Neural cell (in vitro differentiated cells): ENCODE measurements around the gene ADK. TPM values are rescaled to one million over a fixed set of nuclear protein-coding genes. Genes with fewer than 3 reads are reported as not detected.

Source experiments
- H2AFZ ChIP-seq: fragments of 200-600, 300-800 bp; sonication (generic), shearing (Covaris generic); 2 replicates; pipeline ENCODE4 v1.6.0; 2014; ENCODE audit warnings: low read depth, mild to moderate bottlenecking, antibody characterized with exemption, low read length, moderate library complexity
- H3F3A ChIP-seq: fragments of 200-600 bp; shearing (Covaris generic); 2 replicates; pipeline ENCODE4 v1.6.1; 2016; ENCODE audit warnings: mild to moderate bottlenecking, moderate library complexity, mixed read lengths, antibody characterized with exemption, low read length; ENCODE audit not compliant: insufficient read depth, poor library complexity, severe bottlenecking
- H3K27ac ChIP-seq: fragments of 200-600, 300-800 bp; sonication (generic), shearing (Covaris generic); 2 replicates; pipeline ENCODE4 v1.5.1; 2014; ENCODE audit warnings: mild to moderate bottlenecking, low read length, moderate library complexity
- H3K27me3 ChIP-seq: fragments of 300-800, 200-600 bp; sonication (generic), shearing (Covaris generic); 2 replicates; pipeline ENCODE4 v1.6.0; 2014; ENCODE audit warnings: mild to moderate bottlenecking, low read depth, low read length, moderate library complexity; ENCODE audit not compliant: insufficient read depth
- H3K36me3 ChIP-seq: fragments of 300-800, 200-600 bp; sonication (generic), shearing (Covaris generic); 2 replicates; pipeline ENCODE4 v1.5.1; 2014; ENCODE audit warnings: mild to moderate bottlenecking, antibody characterized with exemption, low read length, moderate library complexity; ENCODE audit not compliant: insufficient read depth
- H3K4me2 ChIP-seq: fragments of 300-800, 200-600 bp; sonication (generic), shearing (Covaris generic); 2 replicates; pipeline ENCODE4 v1.6.0; 2014; ENCODE audit warnings: mild to moderate bottlenecking, low read length
- H3K4me3 ChIP-seq: fragments of 300-800, 200-600 bp; sonication (generic), shearing (Covaris generic); 2 replicates; pipeline ENCODE4 v1.5.1; 2014; ENCODE audit warnings: mild to moderate bottlenecking, low read length, moderate library complexity
- H3K79me2 ChIP-seq: fragments of 200-600 bp; shearing (Covaris generic); replicated peaks from 2 replicates; pipeline ENCODE4 v1.6.0; 2014; ENCODE audit warnings: mild to moderate bottlenecking, low read length, moderate library complexity; ENCODE audit not compliant: insufficient read depth
- H3K9ac ChIP-seq: fragments of 300-800, 200-600 bp; sonication (generic), shearing (Covaris generic); 2 replicates; pipeline ENCODE4 v1.6.1; 2016; ENCODE audit warnings: mild to moderate bottlenecking, low read length, mixed read lengths
- H3K9me2 ChIP-seq: fragments of 200-600 bp; shearing (Covaris generic); 2 replicates; pipeline ENCODE4 v1.6.1; 2016; ENCODE audit warnings: mild to moderate bottlenecking, low read length, mixed read lengths; ENCODE audit not compliant: insufficient read depth
- H3K9me3 ChIP-seq: fragments of 200-600, 300-800 bp; sonication (generic), shearing (Covaris generic); 2 replicates; pipeline ENCODE4 v1.6.1; 2016; ENCODE audit warnings: mild to moderate bottlenecking, mixed run types, low read length, moderate library complexity, mixed read lengths
- H4K20me1 ChIP-seq: fragments of 200-600 bp; shearing (Covaris generic); 2 replicates; pipeline ENCODE4 v1.6.1; 2016; ENCODE audit warnings: mild to moderate bottlenecking, mixed run types; ENCODE audit not compliant: insufficient read depth
- EP300 ChIP-seq: fragments of 450-650 bp; conservative IDR thresholded peaks from 2 replicates; pipeline ENCODE4 v1.6.1; 2014; ENCODE audit warnings: antibody characterized with exemption, mild to moderate bottlenecking, moderate library complexity; ENCODE audit not compliant: poor library complexity, severe bottlenecking
- EZH2 ChIP-seq: fragments of 200-600, 300-800 bp; shearing (Covaris generic), sonication (generic); IDR thresholded peaks from 2 replicates; pipeline ENCODE4 v1.6.1; 2014; ENCODE audit warnings: antibody characterized with exemption, low read length, borderline replicate concordance, mild to moderate bottlenecking; ENCODE audit not compliant: insufficient read depth, poor library complexity, severe bottlenecking
- MXI1 ChIP-seq: fragments of 450-650 bp; conservative IDR thresholded peaks from 2 replicates; pipeline ENCODE4 v1.6.1; 2014; ENCODE audit warnings: antibody characterized with exemption, mild to moderate bottlenecking; ENCODE audit not compliant: poor library complexity, severe bottlenecking
- POLR2AphosphoS5 ChIP-seq: IDR thresholded peaks from 2 replicates; pipeline ENCODE4 v1.6.1; 2012
- RAD21 ChIP-seq: fragments of 450-650 bp; conservative IDR thresholded peaks from 2 replicates; pipeline ENCODE4 v1.6.1; 2014; ENCODE audit warnings: antibody characterized with exemption, mild to moderate bottlenecking, moderate library complexity
- SMC3 ChIP-seq: fragments of 450-650 bp; conservative IDR thresholded peaks from 2 replicates; pipeline ENCODE4 v1.6.1; 2014; ENCODE audit warnings: antibody characterized with exemption, mild to moderate bottlenecking, moderate library complexity; ENCODE audit not compliant: poor library complexity
- TAF1 ChIP-seq: IDR thresholded peaks from 2 replicates; pipeline ENCODE4 v1.6.1; 2012; ENCODE audit warnings: low read depth
- polyA plus RNA-seq: library from polyadenylated mRNA; depleted of rRNA; stranded (reverse); fragments of >200 nt; gene quantifications from 2 replicates; pipeline ENCODE4 v1.2.3, GENCODE V29; 2014
- TF ChIP-seq, protein P1 (sequence below): fragments of 450-650 bp; IDR thresholded peaks from 2 replicates; pipeline ENCODE4 v1.5.1; 2014; ENCODE audit warnings: antibody characterized with exemption, mild to moderate bottlenecking, moderate library complexity; ENCODE audit not compliant: poor library complexity, severe bottlenecking
- TF ChIP-seq, protein P2 (sequence below): IDR thresholded peaks from 2 replicates; pipeline ENCODE4 v1.6.1; 2012; ENCODE audit warnings: borderline replicate concordance

Gene ADK
- polyA plus RNA-seq, 1 donor from 2014 or later = 19.5 TPM

DNA sequence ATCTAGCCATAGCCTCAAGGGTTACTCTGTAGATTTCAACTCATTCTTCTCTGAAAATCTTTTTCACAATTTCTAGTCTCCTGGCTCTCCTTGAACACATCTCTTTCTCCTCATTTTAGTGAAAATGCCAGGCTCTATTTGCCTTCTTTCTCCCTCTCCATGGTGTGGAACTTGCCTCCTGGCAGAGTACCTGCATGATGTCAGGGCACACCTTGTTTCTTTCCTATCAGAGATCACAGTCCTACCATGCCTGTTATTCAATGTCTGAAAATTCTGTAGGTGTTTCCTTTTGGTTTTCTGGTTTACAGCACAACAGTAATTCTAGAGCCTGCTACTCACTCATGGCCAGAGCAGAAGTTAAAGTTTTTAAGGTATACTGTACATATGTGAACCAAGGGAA is 237.8 kb downstream of the ADK start:
- Histone ChIP-seq H4K20me1 (no peaks in the 10 kb centered on the region), H3K27ac (no peak overlapping the region), H3K4me3 (no peak overlapping the region), H3K36me3 (no peaks in the 10 kb centered on the region), H3K79me2 (no peaks in the 10 kb centered on the region), H2AFZ (no peak overlapping the region), H3K4me2 (no peak overlapping the region), H3K9me2 (no peaks in the 10 kb centered on the region), H3F3A (no peaks in the 10 kb centered on the region), H3K9me3 (no peaks in the 10 kb centered on the region), H3K9ac (no peak overlapping the region), H3K27me3 (no peaks in the 10 kb centered on the region)
- TF ChIP-seq, protein P1, sequence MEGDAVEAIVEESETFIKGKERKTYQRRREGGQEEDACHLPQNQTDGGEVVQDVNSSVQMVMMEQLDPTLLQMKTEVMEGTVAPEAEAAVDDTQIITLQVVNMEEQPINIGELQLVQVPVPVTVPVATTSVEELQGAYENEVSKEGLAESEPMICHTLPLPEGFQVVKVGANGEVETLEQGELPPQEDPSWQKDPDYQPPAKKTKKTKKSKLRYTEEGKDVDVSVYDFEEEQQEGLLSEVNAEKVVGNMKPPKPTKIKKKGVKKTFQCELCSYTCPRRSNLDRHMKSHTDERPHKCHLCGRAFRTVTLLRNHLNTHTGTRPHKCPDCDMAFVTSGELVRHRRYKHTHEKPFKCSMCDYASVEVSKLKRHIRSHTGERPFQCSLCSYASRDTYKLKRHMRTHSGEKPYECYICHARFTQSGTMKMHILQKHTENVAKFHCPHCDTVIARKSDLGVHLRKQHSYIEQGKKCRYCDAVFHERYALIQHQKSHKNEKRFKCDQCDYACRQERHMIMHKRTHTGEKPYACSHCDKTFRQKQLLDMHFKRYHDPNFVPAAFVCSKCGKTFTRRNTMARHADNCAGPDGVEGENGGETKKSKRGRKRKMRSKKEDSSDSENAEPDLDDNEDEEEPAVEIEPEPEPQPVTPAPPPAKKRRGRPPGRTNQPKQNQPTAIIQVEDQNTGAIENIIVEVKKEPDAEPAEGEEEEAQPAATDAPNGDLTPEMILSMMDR = no peak
- TF ChIP-seq EP300 (no peak), EZH2 (no peak), RAD21 (no peak), POLR2AphosphoS5 (no peak), MXI1 (no peak), SMC3 (no peak), TAF1 (no peak)
- TF ChIP-seq, protein P2, sequence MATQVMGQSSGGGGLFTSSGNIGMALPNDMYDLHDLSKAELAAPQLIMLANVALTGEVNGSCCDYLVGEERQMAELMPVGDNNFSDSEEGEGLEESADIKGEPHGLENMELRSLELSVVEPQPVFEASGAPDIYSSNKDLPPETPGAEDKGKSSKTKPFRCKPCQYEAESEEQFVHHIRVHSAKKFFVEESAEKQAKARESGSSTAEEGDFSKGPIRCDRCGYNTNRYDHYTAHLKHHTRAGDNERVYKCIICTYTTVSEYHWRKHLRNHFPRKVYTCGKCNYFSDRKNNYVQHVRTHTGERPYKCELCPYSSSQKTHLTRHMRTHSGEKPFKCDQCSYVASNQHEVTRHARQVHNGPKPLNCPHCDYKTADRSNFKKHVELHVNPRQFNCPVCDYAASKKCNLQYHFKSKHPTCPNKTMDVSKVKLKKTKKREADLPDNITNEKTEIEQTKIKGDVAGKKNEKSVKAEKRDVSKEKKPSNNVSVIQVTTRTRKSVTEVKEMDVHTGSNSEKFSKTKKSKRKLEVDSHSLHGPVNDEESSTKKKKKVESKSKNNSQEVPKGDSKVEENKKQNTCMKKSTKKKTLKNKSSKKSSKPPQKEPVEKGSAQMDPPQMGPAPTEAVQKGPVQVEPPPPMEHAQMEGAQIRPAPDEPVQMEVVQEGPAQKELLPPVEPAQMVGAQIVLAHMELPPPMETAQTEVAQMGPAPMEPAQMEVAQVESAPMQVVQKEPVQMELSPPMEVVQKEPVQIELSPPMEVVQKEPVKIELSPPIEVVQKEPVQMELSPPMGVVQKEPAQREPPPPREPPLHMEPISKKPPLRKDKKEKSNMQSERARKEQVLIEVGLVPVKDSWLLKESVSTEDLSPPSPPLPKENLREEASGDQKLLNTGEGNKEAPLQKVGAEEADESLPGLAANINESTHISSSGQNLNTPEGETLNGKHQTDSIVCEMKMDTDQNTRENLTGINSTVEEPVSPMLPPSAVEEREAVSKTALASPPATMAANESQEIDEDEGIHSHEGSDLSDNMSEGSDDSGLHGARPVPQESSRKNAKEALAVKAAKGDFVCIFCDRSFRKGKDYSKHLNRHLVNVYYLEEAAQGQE = no peak

DNA sequence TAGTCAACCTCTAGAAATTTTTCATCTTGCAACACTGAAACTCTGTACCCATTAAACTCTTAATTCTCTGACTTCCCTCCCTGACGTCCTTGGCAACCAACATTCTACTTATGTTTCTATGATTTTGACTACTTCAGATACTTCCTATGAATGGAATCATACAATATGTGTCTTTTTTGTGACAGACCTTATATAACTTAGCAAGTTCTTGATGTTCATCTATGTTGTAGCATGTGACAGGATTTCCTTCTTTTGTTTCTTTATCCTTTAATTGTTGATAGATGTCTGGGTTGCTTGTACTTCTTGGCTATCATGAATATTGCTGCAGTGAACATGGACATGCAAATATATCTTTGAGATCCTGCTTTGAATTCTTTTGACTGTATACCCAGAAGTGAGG is 240.8 kb downstream of the ADK start:
- Histone ChIP-seq H3K4me2 (no peak overlapping the region), H3K27me3 (no peaks in the 10 kb centered on the region), H3K9ac (no peak overlapping the region), H3K27ac (no peak overlapping the region), H2AFZ (no peak overlapping the region), H4K20me1 (no peaks in the 10 kb centered on the region), H3K4me3 (no peak overlapping the region), H3K9me3 (no peaks in the 10 kb centered on the region), H3K79me2 (no peaks in the 10 kb centered on the region), H3K9me2 (no peaks in the 10 kb centered on the region), H3K36me3 (no peaks in the 10 kb centered on the region), H3F3A (no peaks in the 10 kb centered on the region)
- no peak for TF ChIP-seq EP300
- no peak for TF ChIP-seq MXI1
- no peak for TF ChIP-seq TAF1
- TF ChIP-seq, protein P1 = no peak
- no peak for TF ChIP-seq RAD21
- TF ChIP-seq POLR2AphosphoS5 = no peak
- TF ChIP-seq, protein P2 = no peak
- TF ChIP-seq EZH2 = no peak
- no peak for TF ChIP-seq SMC3
